Keratinocyte (primary cell): ENCODE measurements around the gene GFY. TPM values are rescaled to one million over a fixed set of nuclear protein-coding genes. Genes with fewer than 3 reads are reported as not detected.

Source experiments
- DNase-seq: peaks from one replicate; pipeline ENCODE4 v3.0.0-alpha.2; 2011; ENCODE audit warnings: low read depth, missing footprints, low spot score
- FAIRE-seq: peaks from 2 replicates; lab custom pipeline; 2011; peaks lifted over from hg19 to GRCh38; lab: Jason Lieb, UNC
- H2AFZ ChIP-seq: 2 replicates; pipeline ENCODE4 v1.6.0; 2012; ENCODE audit warnings: low read length, control low read depth, inconsistent platforms; ENCODE audit not compliant: control insufficient read depth
- H3K27ac ChIP-seq: 2 replicates; pipeline ENCODE4 v1.5.1; 2011; ENCODE audit warnings: low read length; ENCODE audit not compliant: control insufficient read depth, insufficient read depth
- H3K27me3 ChIP-seq: 3 replicates; pipeline ENCODE4 v1.6.0; 2011; ENCODE audit warnings: low read length; ENCODE audit not compliant: control insufficient read depth, insufficient read depth; ENCODE audit errors: extremely low read depth
- H3K36me3 ChIP-seq, 2 experiments: 2 replicates in 1 of 2; 3 replicates in 1 of 2; pipeline ENCODE4 v1.5.1; 2011; ENCODE audit warnings: low read length in 2 of 2, mild to moderate bottlenecking in 1 of 2; ENCODE audit not compliant: control insufficient read depth in 2 of 2, insufficient read depth in 2 of 2; ENCODE audit errors: extremely low read depth in 1 of 2
- H3K4me1 ChIP-seq: 3 replicates; pipeline ENCODE4 v1.5.1; 2011; ENCODE audit warnings: low read length; ENCODE audit not compliant: control insufficient read depth, insufficient read depth; ENCODE audit errors: extremely low read depth
- H3K4me2 ChIP-seq: 3 replicates; pipeline ENCODE4 v1.6.0; 2011; ENCODE audit warnings: low read depth, low read length; ENCODE audit not compliant: control insufficient read depth, insufficient read depth; ENCODE audit errors: extremely low read depth
- H3K4me3 ChIP-seq, 3 experiments: fragments of 200-600 bp in 1 of 3; sonication (generic) in 1 of 3; 2 replicates in 2 of 3; 3 replicates in 1 of 3; pipeline ENCODE4 v1.5.1; 2011 to 2016; ENCODE audit warnings: low read length in 3 of 3, mild to moderate bottlenecking in 3 of 3, control low read depth in 2 of 3, inconsistent platforms in 1 of 3, low read depth in 1 of 3, mixed read lengths in 1 of 3, mixed run types in 1 of 3, moderate library complexity in 1 of 3; ENCODE audit not compliant: control insufficient read depth in 2 of 3, insufficient read depth in 2 of 3; ENCODE audit errors: extremely low read depth in 1 of 3
- H3K79me2 ChIP-seq: 2 replicates; pipeline ENCODE4 v1.6.0; 2012; ENCODE audit warnings: low read length; ENCODE audit not compliant: control insufficient read depth, insufficient read depth
- H3K9ac ChIP-seq: 3 replicates; pipeline ENCODE4 v1.6.0; 2011; ENCODE audit warnings: low read length; ENCODE audit not compliant: control insufficient read depth, insufficient read depth; ENCODE audit errors: extremely low read depth
- H3K9me1 ChIP-seq: 3 replicates; pipeline ENCODE4 v1.6.0; 2011; ENCODE audit warnings: low read length; ENCODE audit not compliant: control insufficient read depth, insufficient read depth; ENCODE audit errors: extremely low read depth
- H3K9me3 ChIP-seq: 2 replicates; pipeline ENCODE4 v1.5.1; 2012; ENCODE audit warnings: low read depth, low read length; ENCODE audit not compliant: control insufficient read depth
- H4K20me1 ChIP-seq: 3 replicates; pipeline ENCODE4 v1.6.0; 2011; ENCODE audit warnings: low read length; ENCODE audit not compliant: control insufficient read depth, insufficient read depth; ENCODE audit errors: extremely low read depth
- EZH2 ChIP-seq: IDR thresholded peaks from one replicate; pipeline ENCODE4 v1.6.1; 2012; ENCODE audit warnings: inconsistent platforms, mild to moderate bottlenecking, low read length, moderate library complexity
- dilution Hi-C: fragments of 300-500 bp; cut with MboI; formaldehyde crosslinking; loops from one replicate; pipeline ENCODE4 v1.7.0; 2020; ENCODE audit warnings: low sequenced_read_pairs; ENCODE audit not compliant: extremely low pct_ligation_motif_present
- polyA plus RNA-seq, 5 experiments: library from polyadenylated mRNA; depleted of rRNA in 3 of 5; stranded (reverse) in 3 of 5; stranded (forward) in 1 of 5; unstranded in 1 of 5; fragments of >200 nt; gene quantifications; 1 replicate in 1 of 5; 2 replicates in 3 of 5; 3 replicates in 1 of 5; pipeline versions ENCODE4 v1.2.1 to v1.2.3, GENCODE V29; 2011 to 2012; ENCODE audit warnings: missing spikeins in 2 of 5, low read depth in 1 of 5, low replicate concordance in 1 of 5
- TF ChIP-seq, protein P1 (sequence below), 3 experiments: IDR thresholded peaks in 1 of 3; conservative IDR thresholded peaks in 1 of 3; optimal IDR thresholded peaks in 1 of 3; 2 replicates in 2 of 3; 3 replicates in 1 of 3; pipeline versions ENCODE3 to v1.5.1; 2011; ENCODE audit warnings: low read length in 3 of 3, mild to moderate bottlenecking in 3 of 3, moderate library complexity in 2 of 3, control low read depth in 1 of 3, inconsistent platforms in 1 of 3; ENCODE audit not compliant: insufficient read depth in 2 of 3; ENCODE audit errors: extremely low read depth in 1 of 3

The GFY gene
- polyA plus RNA-seq, 1 donor (not counting 4 experiments of a cell fraction or from before 2014, with no cell fraction given) = not detected

- Histone ChIP-seq H3K36me3 (no peaks in the 10 kb centered on the region), H3K9ac (no peak overlapping the region), H3K27me3 (no peaks in the 10 kb centered on the region), H3K9me3 (no peaks in the 10 kb centered on the region), H4K20me1 (no peaks in the 10 kb centered on the region), H3K4me1 (peaks cover 6% of the 10 kb centered on the region), H3K27ac (no peak overlapping the region), H3K9me1 (no peaks in the 10 kb centered on the region), H3K4me2 (no peak overlapping the region), H3K4me3 (no peak overlapping the region), H3K79me2 (no peaks in the 10 kb centered on the region), H2AFZ (no peak overlapping the region)
- dilution Hi-C loops = no loop called here
- TF ChIP-seq, protein P1, sequence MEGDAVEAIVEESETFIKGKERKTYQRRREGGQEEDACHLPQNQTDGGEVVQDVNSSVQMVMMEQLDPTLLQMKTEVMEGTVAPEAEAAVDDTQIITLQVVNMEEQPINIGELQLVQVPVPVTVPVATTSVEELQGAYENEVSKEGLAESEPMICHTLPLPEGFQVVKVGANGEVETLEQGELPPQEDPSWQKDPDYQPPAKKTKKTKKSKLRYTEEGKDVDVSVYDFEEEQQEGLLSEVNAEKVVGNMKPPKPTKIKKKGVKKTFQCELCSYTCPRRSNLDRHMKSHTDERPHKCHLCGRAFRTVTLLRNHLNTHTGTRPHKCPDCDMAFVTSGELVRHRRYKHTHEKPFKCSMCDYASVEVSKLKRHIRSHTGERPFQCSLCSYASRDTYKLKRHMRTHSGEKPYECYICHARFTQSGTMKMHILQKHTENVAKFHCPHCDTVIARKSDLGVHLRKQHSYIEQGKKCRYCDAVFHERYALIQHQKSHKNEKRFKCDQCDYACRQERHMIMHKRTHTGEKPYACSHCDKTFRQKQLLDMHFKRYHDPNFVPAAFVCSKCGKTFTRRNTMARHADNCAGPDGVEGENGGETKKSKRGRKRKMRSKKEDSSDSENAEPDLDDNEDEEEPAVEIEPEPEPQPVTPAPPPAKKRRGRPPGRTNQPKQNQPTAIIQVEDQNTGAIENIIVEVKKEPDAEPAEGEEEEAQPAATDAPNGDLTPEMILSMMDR (optimal IDR thresholded peaks at IDR 0.05 in 1 of 3, IDR thresholded peaks at IDR 0.05 in 1 of 3, conservative IDR thresholded peaks at IDR 0.05 in 1 of 3; ENCODE audit: extremely low read depth in 1 of 3, insufficient read depth in 2 of 3, low read length in 3 of 3) = no peak
- no peak for TF ChIP-seq EZH2
- FAIRE-seq (no peak), DNase-seq (no peak)
Measured at GRCh38 chr19:49409441-49410029, 15.7 kb upstream of the GFY start.

DNA sequence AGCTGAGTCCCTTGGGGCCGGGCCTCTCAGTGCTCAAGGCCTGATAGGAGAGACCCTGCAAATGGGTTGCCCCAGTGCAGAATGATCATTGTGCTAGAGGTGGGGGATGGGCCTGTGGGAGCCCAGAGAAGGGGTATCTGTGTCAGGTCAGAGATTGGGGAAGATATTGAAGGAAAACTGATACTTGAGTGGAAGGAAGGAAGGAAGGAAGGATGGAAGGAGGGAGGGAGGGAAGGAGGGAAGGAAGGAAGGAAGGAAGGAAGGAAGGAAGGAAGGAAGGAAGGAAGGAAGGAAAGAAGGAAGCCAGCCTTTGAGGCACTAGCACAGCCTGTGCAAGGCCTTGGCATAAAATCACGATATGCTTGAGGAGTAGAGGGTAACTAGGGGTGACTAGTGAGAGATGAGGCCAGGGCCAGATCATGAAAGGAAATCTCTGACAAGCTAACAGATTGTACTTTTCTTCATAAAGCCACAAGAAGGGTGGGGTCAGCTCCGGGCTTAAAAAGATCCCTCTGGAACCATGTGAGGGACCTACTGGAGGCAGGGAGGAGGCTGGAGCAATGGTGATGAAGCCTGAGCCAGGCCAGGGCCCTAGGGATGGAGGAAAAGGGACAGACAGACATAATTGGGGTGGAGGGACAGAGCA, 13.4 kb upstream of the GFY start:
- no peaks in the 10 kb centered on the region for H3K9me1 ChIP-seq
- H3K27ac ChIP-seq = no peak overlapping the region
- H3K9ac ChIP-seq = no peak overlapping the region
- H3K4me2 ChIP-seq = no peak overlapping the region
- H3K4me1 ChIP-seq = peaks cover 6% of the 10 kb centered on the region
- no peaks in the 10 kb centered on the region for H4K20me1 ChIP-seq
- dilution Hi-C loops = no loop called here
- no peak overlapping the region for H3K4me3 ChIP-seq
- DNase-seq = no peak
- H3K79me2 ChIP-seq = no peaks in the 10 kb centered on the region
- H3K27me3 ChIP-seq = peaks cover under 1% of the 10 kb centered on the region
- no peak for FAIRE-seq
- H3K9me3 ChIP-seq = no peaks in the 10 kb centered on the region
- no peaks in the 10 kb centered on the region for H3K36me3 ChIP-seq
- no peak overlapping the region for H2AFZ ChIP-seq
- TF ChIP-seq, protein P1 (optimal IDR thresholded peaks at IDR 0.05 in 1 of 3, IDR thresholded peaks at IDR 0.05 in 1 of 3, conservative IDR thresholded peaks at IDR 0.05 in 1 of 3; ENCODE audit: extremely low read depth in 1 of 3, insufficient read depth in 2 of 3, low read length in 3 of 3) = no peak
- no peak for TF ChIP-seq EZH2
